Common myeloid progenitor, CD34-positive (primary cell): Measurements from ENCODE around the gene DTNB.

Experiments used
- CTCF ChIA-PET: fragments of 350-600 bp; sonication (Branson Sonifier 250); formaldehyde crosslinking; loops from one replicate; lab custom pipeline; 2021; ENCODE audit warnings: antibody characterized with exemption; lab: Charles Lee
- POLR2A ChIA-PET: fragments of 350-600 bp; sonication (Branson Sonifier 250); formaldehyde crosslinking; loops from one replicate; lab custom pipeline; 2021; ENCODE audit warnings: antibody characterized with exemption; lab: Charles Lee
- DNase-seq, 3 donors: peaks; one replicate each; pipeline versions ENCODE4 v3.0.0 to v3.0.0-alpha.2; 2013
- H3K27ac ChIP-seq, 2 experiments: 1 replicate in 1 of 2; 2 replicates in 1 of 2; pipeline ENCODE4 v1.7.0; 2013; ENCODE audit warnings: inconsistent platforms in 2 of 2, low read length in 2 of 2, mild to moderate bottlenecking in 2 of 2, low read depth in 1 of 2, moderate library complexity in 1 of 2; ENCODE audit not compliant: severe bottlenecking in 2 of 2, insufficient read depth in 1 of 2, poor library complexity in 1 of 2
- H3K27me3 ChIP-seq, 5 experiments: replicated peaks in 2 of 5; 1 replicate in 3 of 5; 2 replicates in 2 of 5; pipeline versions ENCODE4 v1.6.1 to v1.7.0; 2013; ENCODE audit warnings: low read length in 4 of 5, mild to moderate bottlenecking in 2 of 5, moderate library complexity in 2 of 5, inconsistent platforms in 1 of 5; ENCODE audit not compliant: insufficient read depth in 5 of 5, control insufficient read depth in 4 of 5
- H3K36me3 ChIP-seq, 4 experiments: 1 replicate in 2 of 4; 2 replicates in 2 of 4; pipeline versions ENCODE4 v1.6.1 to v1.7.0; 2013; ENCODE audit warnings: low read length in 3 of 4, control low read depth in 1 of 4, mild to moderate bottlenecking in 1 of 4; ENCODE audit not compliant: control insufficient read depth in 4 of 4, insufficient read depth in 4 of 4
- H3K4me1 ChIP-seq, 4 experiments: 1 replicate in 3 of 4; 2 replicates in 1 of 4; pipeline versions ENCODE4 v1.6.1 to v1.7.1; 2013; ENCODE audit warnings: low read length in 3 of 4, mild to moderate bottlenecking in 3 of 4, control low read depth in 1 of 4, inconsistent platforms in 1 of 4, moderate library complexity in 1 of 4; ENCODE audit not compliant: control insufficient read depth in 4 of 4, insufficient read depth in 4 of 4; ENCODE audit errors: control extremely low read depth in 1 of 4
- H3K4me3 ChIP-seq, 7 experiments: 1 replicate in 4 of 7; 2 replicates in 3 of 7; pipeline versions ENCODE4 v1.5.1 to v1.7.0; 2013; ENCODE audit warnings: mild to moderate bottlenecking in 7 of 7, low read length in 6 of 7, moderate library complexity in 6 of 7, inconsistent platforms in 2 of 7, low read depth in 2 of 7, control low read depth in 1 of 7; ENCODE audit not compliant: insufficient read depth in 4 of 7, control insufficient read depth in 1 of 7; ENCODE audit errors: extremely low read depth in 1 of 7
- H3K9me3 ChIP-seq, 5 experiments: 1 replicate in 4 of 5; 2 replicates in 1 of 5; pipeline versions ENCODE4 v1.6.1 to v1.7.1; 2013; ENCODE audit warnings: low read length in 4 of 5, mild to moderate bottlenecking in 2 of 5, inconsistent platforms in 1 of 5, low read depth in 1 of 5, moderate library complexity in 1 of 5; ENCODE audit not compliant: control insufficient read depth in 4 of 5, insufficient read depth in 2 of 5; ENCODE audit errors: control extremely low read depth in 1 of 5
- whole genome bisulfite sequencing: methylation state at CpG from one replicate; pipeline ENCODE4 v1.1.5; 2013; ENCODE audit not compliant: insufficient coverage; 5-methylcytosine and 5-hydroxymethylcytosine counted together

DTNB gene

GRCh38 chr2:25654801-25655200 is 18.6 kb downstream of the DTNB start:
- ChIA-PET CTCF (interaction anchor here (2.5 kb wide), 1 partner anchor 9 kb away, joined by 10 read pairs; no protein-coding TSS in a partner anchor), POLR2A (no interaction called here)
- Histone ChIP-seq H3K36me3 (peaks cover 3 to 10% (median 6%) of the 10 kb centered on the region in 4 experiments), H3K27ac (no peak overlapping the region), H3K27me3 (no peaks in the 10 kb centered on the region), H3K4me1 (no peaks in the 10 kb centered on the region), H3K9me3 (no peaks in the 10 kb centered on the region), H3K4me3 (no peak overlapping the region)
- no peak for DNase-seq
- WGBS, result 95% methylated on average over 4 of the region's 4 CpGs

- Histone ChIP-seq H3K9me3 (no peaks in the 10 kb centered on the region), H3K27me3 (no peaks in the 10 kb centered on the region), H3K27ac (no peak overlapping the region), H3K36me3 (peaks cover 4 to 10% (median 7%) of the 10 kb centered on the region in 4 experiments), H3K4me1 (no peaks in the 10 kb centered on the region), H3K4me3 (no peak overlapping the region)
- ChIA-PET POLR2A (no interaction called here), CTCF (interaction anchor here (0.9 to 2.1 kb wide), 4 partner anchors 10 to 50 kb away, joined by 3 to 6 read pairs (median 4); no protein-coding TSS in a partner anchor)
- no peak for DNase-seq
- WGBS, result 100% methylated on average over 1 of the region's 1 CpG
Measured at GRCh38 chr2:25651782-25652455, 21.5 kb downstream of the DTNB start.

GRCh38 chr2:25651066-25651465 is 22.3 kb downstream of the DTNB start:
- ChIA-PET CTCF (interaction anchor here (1.5 kb wide), 1 partner anchor 14 kb away, joined by 5 read pairs; no protein-coding TSS in a partner anchor), POLR2A (no interaction called here)
- H3K27ac ChIP-seq, result no peak overlapping the region
- 100% methylated on average over 2 of the region's 2 CpGs for WGBS
- no peaks in the 10 kb centered on the region for H3K27me3 ChIP-seq
- no peaks in the 10 kb centered on the region for H3K4me1 ChIP-seq
- H3K4me3 ChIP-seq, result no peak overlapping the region
- no peak for DNase-seq
- no peaks in the 10 kb centered on the region for H3K9me3 ChIP-seq
- peaks cover 4 to 10% (median 7%) of the 10 kb centered on the region in 4 experiments for H3K36me3 ChIP-seq

- peaks cover 4 to 10% (median 7%) of the 10 kb centered on the region in 4 experiments for H3K36me3 ChIP-seq
- H3K9me3 ChIP-seq, result no peaks in the 10 kb centered on the region
- ChIA-PET POLR2A (no interaction called here), CTCF (no interaction called here)
- H3K4me1 ChIP-seq, result no peaks in the 10 kb centered on the region
- DNase-seq, result no peak
- H3K27me3 ChIP-seq, result no peaks in the 10 kb centered on the region
- 98% methylated on average over 3 of the region's 3 CpGs for WGBS
- no peak overlapping the region for H3K27ac ChIP-seq
- H3K4me3 ChIP-seq, result no peak overlapping the region
Measured at GRCh38 chr2:25650256-25650655, 23.1 kb downstream of the DTNB start.

- CTCF ChIA-PET, result no interaction called here
- Histone ChIP-seq H3K4me3 (no peak overlapping the region), H3K27me3 (no peaks in the 10 kb centered on the region), H3K4me1 (no peaks in the 10 kb centered on the region), H3K36me3 (peaks cover 4 to 10% (median 7%) of the 10 kb centered on the region in 4 experiments), H3K27ac (no peak overlapping the region), H3K9me3 (no peaks in the 10 kb centered on the region)
- POLR2A ChIA-PET, result no interaction called here
- no CpG with 5 or more reads among the region's 4 CpGs for WGBS
- DNase-seq, result no peak
Measured at GRCh38 chr2:25649786-25650185, 23.6 kb downstream of the DTNB start.

- CTCF ChIA-PET, result no interaction called here
- H3K27me3 ChIP-seq, result no peaks in the 10 kb centered on the region
- H3K27ac ChIP-seq, result no peak overlapping the region
- POLR2A ChIA-PET, result no interaction called here
- peaks cover 0 to 3% (median 0%) of the 10 kb centered on the region in 4 experiments for H3K36me3 ChIP-seq
- no peaks in the 10 kb centered on the region for H3K4me1 ChIP-seq
- no peak for DNase-seq
- no peak overlapping the region for H3K4me3 ChIP-seq
- WGBS, result 100% methylated on average over 3 of the region's 3 CpGs
- no peaks in the 10 kb centered on the region for H3K9me3 ChIP-seq
Measured at GRCh38 chr2:25642298-25642697, 31.1 kb downstream of the DTNB start.

- H3K36me3 ChIP-seq, result peaks cover 0 to 3% (median 0%) of the 10 kb centered on the region in 4 experiments
- 97% methylated on average over 16 of the region's 17 CpGs for WGBS
- H3K4me1 ChIP-seq, result no peaks in the 10 kb centered on the region
- CTCF ChIA-PET, result interaction anchor here (1.3 kb wide), 1 partner anchor 25 kb away, joined by 4 read pairs; no protein-coding TSS in a partner anchor
- POLR2A ChIA-PET, result no interaction called here
- no peaks in the 10 kb centered on the region for H3K9me3 ChIP-seq
- no peak for DNase-seq
- no peaks in the 10 kb centered on the region for H3K27me3 ChIP-seq
- no peak overlapping the region for H3K27ac ChIP-seq
- no peak overlapping the region for H3K4me3 ChIP-seq
Measured at GRCh38 chr2:25639696-25640095, 33.7 kb downstream of the DTNB start.
